ENCODE data around the gene ZNRD2.

Gene ZNRD2

GRCh38 chr11:65613091-65613928 is 43.0 kb downstream of the ZNRD2 start:
- H3K36me3 ChIP-seq: peaks cover 32 to 61% (median 54%) of the 10 kb centered on the region in 11 experiments
- TF ChIP-seq Cebpa-rat (IDR thresholded peaks at IDR 0.05): no peak
- H3K9ac ChIP-seq: peak overlapping the region; percentile 89 to 95 (median 92)
- H3K4me1 ChIP-seq: peaks cover 58 to 67% (median 65%) of the 10 kb centered on the region in 10 experiments
- H4K20me1 ChIP-seq: peaks cover 49 to 80% (median 75%) of the 10 kb centered on the region in 11 experiments; a peak in 21 of 22 replicates
- peak overlapping the region; percentile 81 to 98 (median 95) for H3K4me3 ChIP-seq
- peak overlapping the region; percentile 77 to 93 (median 88) for H3K27ac ChIP-seq
- H3K27me3 ChIP-seq: no peaks in the 10 kb centered on the region
- no peaks in the 10 kb centered on the region for H3K9me3 ChIP-seq (replicated peaks in 1 of 11)
- H3K4me2 ChIP-seq: peak overlapping the region; percentile 97 to 100 (median 100)

GRCh38 chr11:65615229-65615949 is 45.1 kb downstream of the ZNRD2 start, which contains the start of gene PCNX3:
PCNX3 (plus strand) TSS chr11:65615776; CDS start chr11:65616312, 536 bp downstream.
- H3K36me3 ChIP-seq: peaks cover 35 to 61% (median 55%) of the 10 kb centered on the region in 11 experiments
- peaks cover 51 to 65% (median 59%) of the 10 kb centered on the region in 10 experiments for H3K4me1 ChIP-seq
- H4K20me1 ChIP-seq: peaks cover 29 to 80% (median 75%) of the 10 kb centered on the region in 11 experiments; a peak in 21 of 22 replicates
- no peak for TF ChIP-seq Cebpa-rat (IDR thresholded peaks at IDR 0.05)
- no peaks in the 10 kb centered on the region for H3K9me3 ChIP-seq (replicated peaks in 1 of 11)
- H3K4me2 ChIP-seq: peak within 1 kb of the TSS; percentile 97 to 100 (median 100)
- H3K27me3 ChIP-seq: no peaks in the 10 kb centered on the region
- H3K4me3 ChIP-seq: peak within 1 kb of the TSS; percentile 88 to 98 (median 95)
- peak within 1 kb of the TSS; percentile 89 to 95 (median 92) for H3K9ac ChIP-seq
- peak within 1 kb of the TSS; percentile 64 to 93 (median 89) for H3K27ac ChIP-seq

GRCh38 chr11:65615950-65616574 is 45.8 kb downstream of the ZNRD2 start:
- H3K27me3 ChIP-seq: no peaks in the 10 kb centered on the region
- H3K36me3 ChIP-seq: peaks cover 40 to 61% (median 55%) of the 10 kb centered on the region in 11 experiments
- peaks cover 44 to 58% (median 52%) of the 10 kb centered on the region in 10 experiments for H3K4me1 ChIP-seq
- no peaks in the 10 kb centered on the region for H3K9me3 ChIP-seq (replicated peaks in 1 of 11)
- no peak for TF ChIP-seq Cebpa-rat (IDR thresholded peaks at IDR 0.05)
- H4K20me1 ChIP-seq: peaks cover 24 to 80% (median 72%) of the 10 kb centered on the region in 11 experiments; a peak in 21 of 22 replicates
- H3K4me2 ChIP-seq: peak overlapping the region; percentile 91 to 100 (median 98)
- peak overlapping the region; percentile 76 to 93 (median 89) for H3K9ac ChIP-seq
- H3K4me3 ChIP-seq: peak overlapping the region; percentile 78 to 98 (median 91)
- H3K27ac ChIP-seq: peak overlapping the region; percentile 64 to 90 (median 83); a peak in 21 of 22 replicates

DNA sequence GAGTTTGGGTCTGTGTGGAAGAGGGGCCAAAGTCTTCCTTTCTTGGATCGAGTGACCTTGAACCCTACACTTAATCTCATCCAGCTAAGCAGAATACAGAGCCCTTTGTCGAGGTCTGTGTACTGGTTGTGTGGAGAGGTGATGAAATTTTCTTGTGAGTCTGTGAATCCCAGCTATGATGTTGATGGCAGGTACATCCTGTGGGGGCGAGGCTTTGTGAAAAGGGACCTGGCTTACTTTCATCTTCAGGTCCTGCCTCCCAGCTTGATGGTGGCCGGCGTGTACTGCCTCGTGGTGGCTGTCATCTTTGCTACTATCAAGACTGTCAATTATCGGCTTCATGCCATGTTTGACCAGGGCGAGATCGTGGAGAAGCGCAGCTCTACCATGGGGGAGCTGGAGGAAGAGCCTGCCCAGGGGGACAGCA is 46.3 kb downstream of the ZNRD2 start:
- H3K27me3 ChIP-seq: no peaks in the 10 kb centered on the region
- H3K4me2 ChIP-seq: peak overlapping the region; percentile 91 to 100 (median 98)
- no peak for TF ChIP-seq Cebpa-rat (IDR thresholded peaks at IDR 0.05)
- H3K27ac ChIP-seq: peak overlapping the region; percentile 64 to 90 (median 83); a peak in 21 of 22 replicates
- H3K9ac ChIP-seq: peak overlapping the region; percentile 76 to 93 (median 89)
- peaks cover 45 to 64% (median 58%) of the 10 kb centered on the region in 11 experiments for H3K36me3 ChIP-seq
- H4K20me1 ChIP-seq: peaks cover 24 to 80% (median 72%) of the 10 kb centered on the region in 11 experiments; a peak in 21 of 22 replicates
- peak overlapping the region; percentile 78 to 98 (median 91) for H3K4me3 ChIP-seq
- H3K4me1 ChIP-seq: peaks cover 41 to 53% (median 47%) of the 10 kb centered on the region in 10 experiments
- no peaks in the 10 kb centered on the region for H3K9me3 ChIP-seq (replicated peaks in 1 of 11)

- TF ChIP-seq Cebpa-rat (IDR thresholded peaks at IDR 0.05): no peak
- Histone ChIP-seq H3K9ac (peak overlapping the region; percentile 76 to 93 (median 89)), H3K36me3 (peaks cover 52 to 65% (median 62%) of the 10 kb centered on the region in 11 experiments), H3K9me3 (replicated peaks in 1 of 11) (no peaks in the 10 kb centered on the region), H3K4me3 (peak overlapping the region; percentile 78 to 98 (median 91)), H3K4me2 (peak overlapping the region; percentile 91 to 100 (median 98)), H3K4me1 (peaks cover 34 to 46% (median 40%) of the 10 kb centered on the region in 10 experiments), H3K27ac (peak overlapping the region in 9 of 11 experiments; percentile 72 to 90 (median 84); a peak in 11 of 22 replicates), H3K27me3 (no peaks in the 10 kb centered on the region), H4K20me1 (peaks cover 17 to 80% (median 72%) of the 10 kb centered on the region in 11 experiments; a peak in 21 of 22 replicates)
Observed at GRCh38 chr11:65617136-65617850, 47.0 kb downstream of the ZNRD2 start.

- no peak for TF ChIP-seq Cebpa-rat (IDR thresholded peaks at IDR 0.05)
- peak overlapping the region in 6 of 10 experiments; percentile 2 to 98 (median 91); a peak in 3 of 20 replicates for H3K4me3 ChIP-seq
- peaks cover 25 to 37% (median 31%) of the 10 kb centered on the region in 10 experiments for H3K4me1 ChIP-seq
- H3K27me3 ChIP-seq: no peaks in the 10 kb centered on the region
- peak overlapping the region in 10 of 11 experiments; percentile 91 to 100 (median 98); a peak in 18 of 22 replicates for H3K4me2 ChIP-seq
- peak overlapping the region in 5 of 11 experiments; percentile 8 to 53 (median 32); a peak in 7 of 22 replicates for H3K27ac ChIP-seq
- H4K20me1 ChIP-seq: peaks cover 8 to 80% (median 66%) of the 10 kb centered on the region in 11 experiments; a peak in 21 of 22 replicates
- H3K36me3 ChIP-seq: peaks cover 58 to 65% (median 63%) of the 10 kb centered on the region in 11 experiments
- H3K9me3 ChIP-seq (replicated peaks in 1 of 11): no peaks in the 10 kb centered on the region
- peak overlapping the region; percentile 76 to 93 (median 89); a peak in 21 of 22 replicates for H3K9ac ChIP-seq
Observed at GRCh38 chr11:65617990-65618751, 47.9 kb downstream of the ZNRD2 start.

GRCh38 chr11:65618763-65619162 is 48.5 kb downstream of the ZNRD2 start:
- no peak for TF ChIP-seq Cebpa-rat (IDR thresholded peaks at IDR 0.05)
- H3K27ac ChIP-seq: peak overlapping the region in 4 of 11 experiments; percentile 20 to 53 (median 35); a peak in 6 of 22 replicates
- H4K20me1 ChIP-seq: peaks cover 6 to 80% (median 65%) of the 10 kb centered on the region in 11 experiments; a peak in 21 of 22 replicates
- peak overlapping the region in 9 of 11 experiments; percentile 46 to 100 (median 98); a peak in 17 of 22 replicates for H3K4me2 ChIP-seq
- peak overlapping the region in 2 of 10 experiments; percentile 2 to 90; a peak in 1 of 20 replicates for H3K4me3 ChIP-seq
- no peaks in the 10 kb centered on the region for H3K9me3 ChIP-seq (replicated peaks in 1 of 11)
- H3K27me3 ChIP-seq: no peaks in the 10 kb centered on the region
- H3K9ac ChIP-seq: peak overlapping the region; percentile 48 to 93 (median 89); a peak in 20 of 22 replicates
- H3K36me3 ChIP-seq: peaks cover 64 to 71% (median 69%) of the 10 kb centered on the region in 11 experiments
- H3K4me1 ChIP-seq: peaks cover 24 to 34% (median 29%) of the 10 kb centered on the region in 10 experiments
